Measurements from ENCODE around the gene CTAG2. TPM values are rescaled to one million over a fixed set of nuclear protein-coding genes. Genes with fewer than 3 reads are reported as not detected.
"Not testable (repeated sequence)": the region's sequence is repeated elsewhere in the genome, so short reads cannot be mapped to it uniquely, and the experiment has no call there.

CTAG2 gene
- total RNA-seq, 2 donors from 2014 or later = not detected

GRCh38 chrX:154633661-154634060 is 19.7 kb downstream of the CTAG2 start:
- not testable (repeated sequence) for H3K4me3 ChIP-seq; H3K27ac ChIP-seq; ATAC-seq (ENCODE audit: insufficient number of reproducible peaks, low FRiP score, low read depth); H3K4me1 ChIP-seq (ENCODE audit: control insufficient read depth in 1 of 2, low read depth in 2 of 2); H3K36me3 ChIP-seq; H3K9me3 ChIP-seq; DNase-seq (ENCODE audit: low spot score); H3K27me3 ChIP-seq (replicated peaks; ENCODE audit: insufficient read depth)

- ATAC-seq (ENCODE audit: insufficient number of reproducible peaks, low FRiP score, low read depth); H3K4me1 ChIP-seq (ENCODE audit: control insufficient read depth in 1 of 2, low read depth in 2 of 2): not testable (repeated sequence)
Measured at GRCh38 chrX:154630949-154631348, 22.4 kb downstream of the CTAG2 start.

GRCh38 chrX:154628960-154629359 is 24.4 kb downstream of the CTAG2 start:
- H3K9me3 ChIP-seq; ATAC-seq (ENCODE audit: insufficient number of reproducible peaks, low FRiP score, low read depth): not testable (repeated sequence)

More at GRCh38 chrX:154630949-154631348, 22.4 kb downstream of the CTAG2 start:
- H3K27ac ChIP-seq; H3K4me3 ChIP-seq; DNase-seq (ENCODE audit: low spot score); H3K36me3 ChIP-seq; H3K9me3 ChIP-seq; H3K27me3 ChIP-seq (replicated peaks; ENCODE audit: insufficient read depth): not testable (repeated sequence)

GRCh38 chrX:154620767-154621414 is 32.5 kb downstream of the CTAG2 start:
- H3K4me3 ChIP-seq; H3K27me3 ChIP-seq (replicated peaks; ENCODE audit: insufficient read depth); DNase-seq (ENCODE audit: low spot score); H3K4me1 ChIP-seq (ENCODE audit: control insufficient read depth in 1 of 2, low read depth in 2 of 2); H3K27ac ChIP-seq; ATAC-seq (ENCODE audit: insufficient number of reproducible peaks, low FRiP score, low read depth); H3K36me3 ChIP-seq; H3K9me3 ChIP-seq: not testable (repeated sequence)

More at GRCh38 chrX:154628960-154629359, 24.4 kb downstream of the CTAG2 start:
- H3K27ac ChIP-seq; H3K27me3 ChIP-seq (replicated peaks; ENCODE audit: insufficient read depth); H3K4me3 ChIP-seq; H3K36me3 ChIP-seq; DNase-seq (ENCODE audit: low spot score); H3K4me1 ChIP-seq (ENCODE audit: control insufficient read depth in 1 of 2, low read depth in 2 of 2): not testable (repeated sequence)

- ATAC-seq (ENCODE audit: insufficient number of reproducible peaks, low FRiP score, low read depth); DNase-seq (ENCODE audit: low spot score); H3K27me3 ChIP-seq (replicated peaks; ENCODE audit: insufficient read depth); H3K36me3 ChIP-seq; H3K4me3 ChIP-seq; H3K9me3 ChIP-seq; H3K4me1 ChIP-seq (ENCODE audit: control insufficient read depth in 1 of 2, low read depth in 2 of 2); H3K27ac ChIP-seq: not testable (repeated sequence)
Measured at GRCh38 chrX:154619182-154619581, 34.2 kb downstream of the CTAG2 start, which contains the start of gene CTAG1B. TSS of gene CTAG1B (minus strand) at chrX:154619282. CDS start at chrX:154619218, 64 bp downstream.

GRCh38 chrX:154613586-154613985 is 39.8 kb downstream of the CTAG2 start:
- DNase-seq (ENCODE audit: low spot score); H3K9me3 ChIP-seq; H3K36me3 ChIP-seq; H3K4me1 ChIP-seq (ENCODE audit: control insufficient read depth in 1 of 2, low read depth in 2 of 2); H3K27me3 ChIP-seq (replicated peaks; ENCODE audit: insufficient read depth); ATAC-seq (ENCODE audit: insufficient number of reproducible peaks, low FRiP score, low read depth); H3K4me3 ChIP-seq; H3K27ac ChIP-seq: not testable (repeated sequence)

GRCh38 chrX:154611146-154611545 is 42.2 kb downstream of the CTAG2 start:
- DNase-seq (ENCODE audit: low spot score); H3K36me3 ChIP-seq; ATAC-seq (ENCODE audit: insufficient number of reproducible peaks, low FRiP score, low read depth); H3K4me1 ChIP-seq (ENCODE audit: control insufficient read depth in 1 of 2, low read depth in 2 of 2); H3K4me3 ChIP-seq; H3K27ac ChIP-seq; H3K27me3 ChIP-seq (replicated peaks; ENCODE audit: insufficient read depth); H3K9me3 ChIP-seq: not testable (repeated sequence)

GRCh38 chrX:154608823-154609222 is 44.6 kb downstream of the CTAG2 start:
- not testable (repeated sequence) for H3K27me3 ChIP-seq (replicated peaks; ENCODE audit: insufficient read depth); H3K4me3 ChIP-seq; ATAC-seq (ENCODE audit: insufficient number of reproducible peaks, low FRiP score, low read depth); H3K27ac ChIP-seq; H3K36me3 ChIP-seq; DNase-seq (ENCODE audit: low spot score); H3K4me1 ChIP-seq (ENCODE audit: control insufficient read depth in 1 of 2, low read depth in 2 of 2); H3K9me3 ChIP-seq

GRCh38 chrX:154607976-154608375 is 45.4 kb downstream of the CTAG2 start:
- H3K9me3 ChIP-seq; ATAC-seq (ENCODE audit: insufficient number of reproducible peaks, low FRiP score, low read depth); H3K36me3 ChIP-seq; H3K4me3 ChIP-seq; H3K27ac ChIP-seq; H3K27me3 ChIP-seq (replicated peaks; ENCODE audit: insufficient read depth); DNase-seq (ENCODE audit: low spot score): not testable (repeated sequence)
- H3K4me1 ChIP-seq (ENCODE audit: control insufficient read depth in 1 of 2, low read depth in 2 of 2) = peaks cover 0 to 11% of the 10 kb centered on the region in 2 donors
